WERI-Rb-1 (cell line): Measurements from ENCODE around the gene TMEM178B.
"Not testable (repeated sequence)": the region's sequence is repeated elsewhere in the genome, so short reads cannot be mapped to it uniquely, and the experiment has no call there.

Experiments used
- DNase-seq: peaks from one replicate; pipeline ENCODE4 v3.0.0-alpha.2; 2020
- H3K27ac ChIP-seq: fragments of 250-450 bp; sonication (Bioruptor Pico); 2 replicates; pipeline ENCODE4 v1.5.1; 2020; ENCODE audit warnings: mild to moderate bottlenecking, moderate library complexity
- H3K27me3 ChIP-seq: fragments of 250-450 bp; sonication (Bioruptor Pico); 2 replicates; pipeline ENCODE4 v1.5.1; 2021; ENCODE audit warnings: mild to moderate bottlenecking, low read depth, moderate library complexity; ENCODE audit not compliant: insufficient read depth, severe bottlenecking
- H3K36me3 ChIP-seq: fragments of 250-450 bp; sonication (Bioruptor Pico); 2 replicates; pipeline ENCODE4 v1.5.1; 2020; ENCODE audit warnings: mild to moderate bottlenecking, moderate library complexity
- H3K4me3 ChIP-seq: 2 replicates; pipeline ENCODE4 v1.5.1; 2011; ENCODE audit warnings: low read depth, mild to moderate bottlenecking, control low read depth, low read length
- H3K9me3 ChIP-seq: fragments of 250-450 bp; sonication (Bioruptor Pico); 2 replicates; pipeline ENCODE4 v1.5.1; 2021; ENCODE audit warnings: mild to moderate bottlenecking, moderate library complexity; ENCODE audit not compliant: severe bottlenecking
- TF ChIP-seq, protein P1 (sequence below): IDR thresholded peaks from 2 replicates; pipeline ENCODE4 v1.5.1; 2011; ENCODE audit warnings: low read depth, mild to moderate bottlenecking, control low read depth, inconsistent platforms, low read length

TMEM178B gene

DNA sequence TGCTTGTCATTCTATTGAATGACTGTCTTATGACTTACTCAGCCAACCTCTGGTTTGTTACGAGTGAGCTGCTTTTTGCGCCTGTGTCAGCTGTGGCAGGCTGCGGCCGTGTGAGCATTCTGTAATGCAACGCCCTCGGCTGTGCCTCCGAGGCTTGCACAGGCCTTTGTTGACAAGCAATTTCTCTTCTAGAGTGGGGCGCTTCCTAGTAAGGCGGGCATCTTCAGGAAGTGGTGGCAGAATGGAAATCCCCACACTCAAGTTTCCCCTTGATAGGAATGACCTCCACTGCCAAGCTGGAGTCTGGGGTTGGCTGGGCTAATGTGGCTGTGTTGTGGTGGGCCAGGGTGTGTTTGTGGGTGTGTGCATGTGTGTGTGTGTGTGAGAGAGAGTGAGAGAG is 20.2 kb upstream of the TMEM178B start:
- Histone ChIP-seq H3K36me3 (no peaks in the 10 kb centered on the region), H3K27ac (no peak overlapping the region), H3K9me3 (no peaks in the 10 kb centered on the region), H3K4me3 (no peak overlapping the region), H3K27me3 (no peaks in the 10 kb centered on the region)
- TF ChIP-seq, protein P1, sequence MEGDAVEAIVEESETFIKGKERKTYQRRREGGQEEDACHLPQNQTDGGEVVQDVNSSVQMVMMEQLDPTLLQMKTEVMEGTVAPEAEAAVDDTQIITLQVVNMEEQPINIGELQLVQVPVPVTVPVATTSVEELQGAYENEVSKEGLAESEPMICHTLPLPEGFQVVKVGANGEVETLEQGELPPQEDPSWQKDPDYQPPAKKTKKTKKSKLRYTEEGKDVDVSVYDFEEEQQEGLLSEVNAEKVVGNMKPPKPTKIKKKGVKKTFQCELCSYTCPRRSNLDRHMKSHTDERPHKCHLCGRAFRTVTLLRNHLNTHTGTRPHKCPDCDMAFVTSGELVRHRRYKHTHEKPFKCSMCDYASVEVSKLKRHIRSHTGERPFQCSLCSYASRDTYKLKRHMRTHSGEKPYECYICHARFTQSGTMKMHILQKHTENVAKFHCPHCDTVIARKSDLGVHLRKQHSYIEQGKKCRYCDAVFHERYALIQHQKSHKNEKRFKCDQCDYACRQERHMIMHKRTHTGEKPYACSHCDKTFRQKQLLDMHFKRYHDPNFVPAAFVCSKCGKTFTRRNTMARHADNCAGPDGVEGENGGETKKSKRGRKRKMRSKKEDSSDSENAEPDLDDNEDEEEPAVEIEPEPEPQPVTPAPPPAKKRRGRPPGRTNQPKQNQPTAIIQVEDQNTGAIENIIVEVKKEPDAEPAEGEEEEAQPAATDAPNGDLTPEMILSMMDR, result no peak
- no peak for DNase-seq

DNA sequence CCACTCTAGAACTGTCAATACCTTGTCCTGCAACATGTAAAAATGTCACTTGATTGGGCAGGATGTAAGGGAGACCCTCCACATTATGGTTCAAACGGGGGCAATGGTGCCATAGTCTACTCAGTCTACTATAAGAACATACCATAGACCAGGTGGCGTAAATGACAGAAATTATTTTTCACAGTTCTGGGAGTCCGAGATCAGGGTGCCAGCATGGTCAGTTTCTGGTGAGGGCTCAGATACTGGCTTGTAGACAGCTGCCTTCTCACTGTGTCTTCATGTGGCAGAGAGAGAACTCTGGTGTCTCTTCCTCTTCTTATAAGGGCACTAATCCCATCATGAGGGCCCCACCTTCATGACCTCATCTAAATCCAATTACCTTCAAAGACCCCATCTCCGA is 18.7 kb upstream of the TMEM178B start:
- Histone ChIP-seq H3K27ac (no peak overlapping the region), H3K9me3 (no peaks in the 10 kb centered on the region), H3K4me3 (no peak overlapping the region), H3K27me3 (no peaks in the 10 kb centered on the region), H3K36me3 (no peaks in the 10 kb centered on the region)
- TF ChIP-seq, protein P1, result no peak
- no peak for DNase-seq

DNA sequence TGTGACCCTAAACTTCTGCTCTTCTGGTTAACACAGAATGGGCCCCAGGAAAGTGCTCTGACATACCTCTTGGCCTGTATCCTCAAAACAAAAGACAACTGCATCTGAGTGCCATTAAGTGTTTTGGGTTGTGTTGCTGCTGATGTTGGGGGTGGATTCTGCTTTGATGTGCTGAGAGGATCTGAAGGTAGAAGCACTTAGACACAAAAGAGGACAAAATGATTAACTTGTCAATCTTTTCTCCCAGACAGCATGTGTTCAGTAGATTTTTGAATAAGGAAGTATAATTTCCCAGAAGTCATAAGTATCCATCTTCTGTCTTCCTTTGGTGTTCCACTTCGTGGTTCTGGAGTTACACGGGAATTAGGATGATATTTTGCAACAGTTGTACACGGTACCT is 16.1 kb upstream of the TMEM178B start:
- Histone ChIP-seq H3K27ac (no peak overlapping the region), H3K36me3 (no peaks in the 10 kb centered on the region), H3K4me3 (no peak overlapping the region), H3K27me3 (no peaks in the 10 kb centered on the region), H3K9me3 (no peaks in the 10 kb centered on the region)
- no peak for DNase-seq
- TF ChIP-seq, protein P1, result no peak

DNA sequence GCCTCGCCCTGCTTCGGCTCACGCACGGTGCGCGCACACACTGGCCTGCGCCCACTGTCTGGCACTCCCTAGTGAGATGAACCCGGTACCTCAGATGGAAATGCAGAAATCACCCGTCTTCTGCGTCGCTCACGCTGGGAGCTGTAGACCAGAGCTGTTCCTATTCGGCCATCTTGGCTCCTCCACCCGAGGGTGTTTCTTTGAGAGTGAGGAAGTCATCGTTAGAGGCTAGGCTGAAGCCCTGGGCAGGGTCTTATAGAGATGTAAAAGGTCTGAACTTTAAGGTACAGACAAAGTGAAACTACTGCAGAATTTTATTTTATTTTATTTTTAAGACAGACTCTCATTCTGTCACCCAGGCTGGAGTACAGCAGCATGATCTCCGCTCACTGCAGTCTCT is 6.0 kb upstream of the TMEM178B start:
- H3K27ac ChIP-seq, H3K4me3 ChIP-seq: not testable (repeated sequence)

DNA sequence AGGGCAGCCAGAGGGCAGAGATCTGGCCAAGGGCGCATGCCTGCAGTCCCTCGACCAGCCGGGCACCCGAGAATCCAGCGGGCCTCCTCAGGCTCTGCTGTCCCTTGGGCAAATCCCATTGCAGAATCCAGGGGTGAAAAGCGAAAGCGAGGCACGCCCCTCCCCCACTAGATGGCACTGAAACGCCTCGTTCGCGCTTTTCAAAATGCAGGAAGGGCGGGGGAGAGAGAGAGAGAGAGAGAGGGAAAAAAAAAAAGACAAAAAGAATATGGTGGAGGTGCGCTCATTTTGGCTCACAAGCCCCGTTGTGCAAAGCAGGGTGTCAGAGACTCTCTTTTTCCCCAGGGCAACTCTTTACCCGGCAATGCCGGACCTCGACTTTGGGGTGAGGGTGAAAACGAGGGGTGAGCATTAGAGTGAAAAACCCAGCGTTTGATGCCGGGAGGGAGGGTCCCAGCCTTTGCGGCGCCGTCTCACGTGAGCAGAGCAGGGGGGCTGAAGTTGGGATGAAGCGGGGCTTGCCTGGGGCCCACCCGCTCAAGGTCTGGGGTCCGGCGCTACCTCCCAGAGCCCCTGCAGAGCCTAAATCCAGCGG is 2.5 kb upstream of the TMEM178B start:
- TF ChIP-seq, protein P1, result peak; percentile 59
- Histone ChIP-seq H3K4me3 (peak overlapping the region; percentile 73), H3K36me3 (no peaks in the 10 kb centered on the region), H3K27ac (no peak overlapping the region), H3K9me3 (no peaks in the 10 kb centered on the region), H3K27me3 (peaks cover 5% of the 10 kb centered on the region)
- DNase-seq, result peak; percentile 81

More for the DNA sequence above, 6.0 kb upstream of the TMEM178B start:
- not testable (repeated sequence) for H3K9me3 ChIP-seq, DNase-seq, H3K36me3 ChIP-seq, H3K27me3 ChIP-seq

DNA sequence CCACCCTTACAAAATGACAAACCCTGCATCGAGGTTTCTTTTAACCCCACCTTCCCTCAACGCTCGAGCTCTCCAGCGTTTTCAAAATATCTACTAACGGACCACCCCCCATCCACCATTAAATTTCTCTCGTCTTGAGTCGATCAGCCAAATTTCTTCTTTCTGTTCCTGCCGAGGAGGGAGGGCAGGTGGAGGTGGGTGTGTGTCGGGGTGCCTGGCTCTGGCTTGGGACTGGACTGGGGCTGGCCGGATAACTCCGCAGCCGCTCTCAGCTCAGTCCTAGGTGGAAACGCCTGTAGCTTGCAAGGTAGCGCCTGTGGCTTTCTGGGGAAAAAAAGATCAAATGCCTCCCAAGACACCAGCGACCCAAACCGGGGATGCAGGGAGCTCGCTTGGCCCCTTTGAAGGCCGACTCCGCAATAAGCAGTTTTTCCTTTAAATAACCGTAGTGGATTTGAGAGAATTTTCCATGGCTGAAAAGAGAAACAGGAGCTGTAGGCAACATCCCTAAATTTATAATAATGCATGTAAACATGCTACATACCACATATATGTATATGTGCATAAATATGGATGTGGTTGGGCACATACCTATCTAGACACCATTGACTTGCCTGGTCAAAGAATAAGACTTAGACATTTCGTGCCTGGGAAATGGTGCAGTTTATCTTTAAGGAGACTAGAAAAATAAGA is 1.9 kb upstream of the TMEM178B start:
- Histone ChIP-seq H3K4me3 (peak overlapping the region; percentile 73), H3K27ac (no peak overlapping the region), H3K36me3 (no peaks in the 10 kb centered on the region), H3K9me3 (no peaks in the 10 kb centered on the region), H3K27me3 (peaks cover 5% of the 10 kb centered on the region)
- DNase-seq, result peak; percentile 26
- TF ChIP-seq, protein P1, result no peak
